Measurements from ENCODE around the gene GRHL1. TPM values are rescaled to one million over a fixed set of nuclear protein-coding genes. Genes with fewer than 3 reads are reported as not detected.

Gene GRHL1
- total and polyA plus RNA-seq, 2 of the 8 experiments (the other 6 are each of a cell fraction or from before 2014, with no cell fraction given): 1.3 to 3.6 TPM

DNA sequence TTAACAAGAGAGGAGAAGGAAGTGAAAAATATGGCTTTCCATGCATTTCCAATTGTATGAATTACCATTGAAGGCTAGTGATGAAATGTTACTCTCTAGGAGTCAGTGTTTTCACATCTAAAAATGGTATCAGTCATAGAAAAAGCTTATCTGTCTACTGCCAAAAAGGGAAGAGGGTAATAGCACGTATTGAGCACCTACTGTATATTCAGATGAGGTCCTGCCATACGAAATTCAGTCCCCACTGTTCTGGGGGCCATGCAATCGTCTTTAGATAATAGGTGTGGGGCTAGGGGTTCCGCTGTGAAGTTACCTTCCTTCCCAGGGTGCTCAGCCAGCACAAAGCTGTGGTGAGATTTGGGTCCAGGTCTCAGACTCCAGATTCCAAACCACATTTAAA, 14.2 kb upstream of the GRHL1 start:
- peaks cover 0 to 11% (median 4%) of the 10 kb centered on the region in 4 experiments; a peak in 3 of 8 replicates for H3K36me3 ChIP-seq (ENCODE audit: control insufficient read depth in 2 of 4, insufficient read depth in 4 of 4, low read length in 3 of 4)
- no peak for TF ChIP-seq NRF1 (IDR thresholded peaks at IDR 0.05; ENCODE audit: low read depth, low read length)
- no peak for TF ChIP-seq CBX8 (IDR thresholded peaks at IDR 0.05; ENCODE audit: borderline replicate concordance, low read depth, low read length)

More for the DNA sequence above, 14.2 kb upstream of the GRHL1 start:
- Histone ChIP-seq H3K14ac (ENCODE audit: insufficient read length) (no peak overlapping the region), H4K91ac (replicated peaks; ENCODE audit: insufficient read length, low read length) (no peak overlapping the region), H3K9me3 (ENCODE audit: insufficient read depth in 2 of 2, low read depth in 1 of 2, low read length in 1 of 2) (peaks cover 0 to 5% of the 10 kb centered on the region in 2 experiments; a peak in 1 of 4 replicates), H2BK20ac (ENCODE audit: low read length) (no peak overlapping the region), H3K18ac (ENCODE audit: extremely low read depth, low read length) (no peak overlapping the region), H4K20me1 (replicated peaks in 1 of 2; ENCODE audit: control insufficient read depth in 1 of 2, insufficient read depth in 2 of 2, low read length in 2 of 2) (no peaks in the 10 kb centered on the region), H2BK5ac (ENCODE audit: low read depth, low read length) (no peak overlapping the region), H3K27ac (ENCODE audit: low read depth, low read length) (no peak overlapping the region), H3K4me3 (ENCODE audit: extremely low read depth in 1 of 4, insufficient read depth in 2 of 4, low read depth in 3 of 4, low read length in 4 of 4) (no peak overlapping the region), H2AFZ (ENCODE audit: low read length) (no peak overlapping the region), H3K4me2 (ENCODE audit: insufficient read depth in 1 of 2, low read depth in 2 of 2, low read length in 2 of 2) (no peak overlapping the region), H2BK15ac (ENCODE audit: low read length) (no peak overlapping the region), H3K56ac (replicated peaks; ENCODE audit: insufficient read length, low read depth, low read length) (no peak overlapping the region), H3K27me3 (replicated peaks in 1 of 4; ENCODE audit: control insufficient read depth in 3 of 4, extremely low read depth in 1 of 4, insufficient read depth in 3 of 4, low read length in 3 of 4) (no peaks in the 10 kb centered on the region), H3K4ac (replicated peaks; ENCODE audit: insufficient read length, low read depth, low read length) (no peak overlapping the region), H2BK12ac (ENCODE audit: low read depth, low read length) (no peak overlapping the region), H4K8ac (ENCODE audit: extremely low read depth, insufficient read depth, low read length) (no peak overlapping the region), H2AK5ac (ENCODE audit: low read depth, low read length) (no peak overlapping the region), H3K23ac (ENCODE audit: insufficient read length) (no peak overlapping the region), H3K79me1 (ENCODE audit: low read depth, low read length) (no peaks in the 10 kb centered on the region), H2BK120ac (replicated peaks; ENCODE audit: low read depth, low read length) (no peak overlapping the region), H3K9ac (replicated peaks in 1 of 4; ENCODE audit: extremely low read depth in 1 of 4, low read depth in 3 of 4, low read length in 3 of 4) (no peak overlapping the region), H4K5ac (ENCODE audit: insufficient read length, low read depth, low read length) (no peak overlapping the region), H3K4me1 (replicated peaks in 1 of 4; ENCODE audit: control insufficient read depth in 3 of 4, insufficient read depth in 4 of 4, low read length in 3 of 4) (peaks cover 0 to 4% (median 0%) of the 10 kb centered on the region in 4 experiments; a peak in 2 of 7 replicates), H3K79me2 (ENCODE audit: control insufficient read depth in 1 of 2, insufficient read depth in 2 of 2, low read length in 2 of 2) (no peaks in the 10 kb centered on the region), H3K23me2 (ENCODE audit: low read depth, low read length) (no peaks in the 10 kb centered on the region)
- FAIRE-seq (no peak), DNase-seq (ENCODE audit: low read depth in 1 of 2, low spot score in 2 of 2) (no peak)
- ChIA-PET POLR2A (ENCODE audit: partially characterized antibody) (no interaction called here), CTCF (ENCODE audit: partially characterized antibody) (interaction anchor here (0.5 to 1.0 kb wide), 4 partner anchors 25 to 744 kb away, joined by 3 to 4 read pairs (median 3); partner anchors contain the start of gene TAF1B)
- 86% methylated on average over 4 of the region's 4 CpGs; no CpG with 5 or more reads in 1 of the 2 experiments for WGBS, 2 experiments (ENCODE audit: extremely low coverage in 1 of 2, insufficient coverage in 1 of 2, insufficient read length in 1 of 2, insufficient replicate concordance in 2 of 2, low coverage in 1 of 2, low lambda C conversion rate in 2 of 2, missing lambda C conversion rate in 1 of 2)

Measured in H1 (cell line).